Measurements from ENCODE around the gene RETSAT.
"Not testable (repeated sequence)": the region's sequence is repeated elsewhere in the genome, so short reads cannot be mapped to it uniquely, and the experiment has no call there.

Gene RETSAT

DNA sequence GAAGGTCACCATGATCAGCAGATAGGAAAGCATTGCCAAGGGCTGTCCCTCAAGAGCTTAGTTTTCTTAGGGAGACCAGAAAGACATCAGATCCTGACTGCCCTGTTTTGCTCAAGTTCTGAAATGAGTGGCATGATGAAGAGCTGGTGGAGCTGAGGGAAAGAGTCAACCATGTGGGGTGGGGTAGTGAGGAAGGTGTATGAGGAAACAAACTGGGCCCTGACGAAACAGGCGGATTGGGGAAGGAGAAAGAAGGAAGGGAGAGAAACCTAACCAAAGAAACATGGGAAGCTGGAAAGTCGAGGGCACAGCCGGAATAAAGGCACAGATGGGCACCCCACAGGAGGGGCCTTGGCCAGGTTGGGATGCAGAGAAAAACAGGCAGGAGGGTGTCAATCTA lies 34.5 kb downstream of the RETSAT start:
- TF ChIP-seq, protein P1, sequence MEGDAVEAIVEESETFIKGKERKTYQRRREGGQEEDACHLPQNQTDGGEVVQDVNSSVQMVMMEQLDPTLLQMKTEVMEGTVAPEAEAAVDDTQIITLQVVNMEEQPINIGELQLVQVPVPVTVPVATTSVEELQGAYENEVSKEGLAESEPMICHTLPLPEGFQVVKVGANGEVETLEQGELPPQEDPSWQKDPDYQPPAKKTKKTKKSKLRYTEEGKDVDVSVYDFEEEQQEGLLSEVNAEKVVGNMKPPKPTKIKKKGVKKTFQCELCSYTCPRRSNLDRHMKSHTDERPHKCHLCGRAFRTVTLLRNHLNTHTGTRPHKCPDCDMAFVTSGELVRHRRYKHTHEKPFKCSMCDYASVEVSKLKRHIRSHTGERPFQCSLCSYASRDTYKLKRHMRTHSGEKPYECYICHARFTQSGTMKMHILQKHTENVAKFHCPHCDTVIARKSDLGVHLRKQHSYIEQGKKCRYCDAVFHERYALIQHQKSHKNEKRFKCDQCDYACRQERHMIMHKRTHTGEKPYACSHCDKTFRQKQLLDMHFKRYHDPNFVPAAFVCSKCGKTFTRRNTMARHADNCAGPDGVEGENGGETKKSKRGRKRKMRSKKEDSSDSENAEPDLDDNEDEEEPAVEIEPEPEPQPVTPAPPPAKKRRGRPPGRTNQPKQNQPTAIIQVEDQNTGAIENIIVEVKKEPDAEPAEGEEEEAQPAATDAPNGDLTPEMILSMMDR (conservative IDR thresholded peaks at IDR 0.05): no peak
- TF ChIP-seq ZFX (IDR thresholded peaks at IDR 0.05): no peak
- H3K27ac ChIP-seq: no peak overlapping the region

DNA sequence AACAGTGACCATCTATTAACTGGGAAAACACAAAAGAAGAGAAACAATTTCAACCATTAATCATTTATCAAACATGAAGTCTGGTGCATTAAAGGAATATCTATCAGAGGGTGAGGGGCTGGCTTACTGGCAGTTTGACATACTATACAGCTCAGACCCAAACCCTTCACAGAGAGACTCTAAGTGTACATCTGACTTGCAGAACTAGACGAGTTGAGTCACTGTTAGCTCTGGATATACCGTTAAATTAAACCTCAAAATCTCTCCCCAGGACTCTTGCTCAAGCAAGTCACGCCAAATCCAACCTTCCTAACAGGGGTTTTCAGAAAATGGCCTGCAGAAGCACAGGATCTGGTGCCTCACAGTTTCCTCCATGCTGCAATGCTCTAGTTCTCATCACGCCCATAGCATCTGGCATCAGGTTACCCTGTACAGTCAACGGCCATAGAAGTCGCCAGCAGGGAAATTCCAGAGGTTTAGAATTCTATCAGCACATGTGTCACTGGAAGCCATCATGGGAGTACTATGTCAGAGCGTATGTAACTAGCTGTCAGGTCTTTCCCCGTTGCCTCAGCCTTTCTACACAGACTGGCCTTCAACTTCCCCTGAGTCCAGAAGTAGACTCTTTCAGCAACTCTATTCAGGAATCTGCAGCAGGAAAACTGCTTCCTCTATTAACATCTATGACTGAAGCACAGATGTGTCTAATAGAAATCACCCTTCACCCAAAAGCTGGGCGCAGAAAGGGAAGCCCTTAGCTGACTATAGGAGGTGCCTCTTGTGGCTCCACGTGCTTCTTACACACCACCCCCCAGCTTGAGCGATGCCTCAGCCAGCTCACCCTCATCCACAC lies 35.9 kb downstream of the RETSAT start:
- H3K27ac ChIP-seq: no peak overlapping the region
- no peak for TF ChIP-seq ZFX (IDR thresholded peaks at IDR 0.05)
- TF ChIP-seq, protein P1 (conservative IDR thresholded peaks at IDR 0.05): no peak

DNA sequence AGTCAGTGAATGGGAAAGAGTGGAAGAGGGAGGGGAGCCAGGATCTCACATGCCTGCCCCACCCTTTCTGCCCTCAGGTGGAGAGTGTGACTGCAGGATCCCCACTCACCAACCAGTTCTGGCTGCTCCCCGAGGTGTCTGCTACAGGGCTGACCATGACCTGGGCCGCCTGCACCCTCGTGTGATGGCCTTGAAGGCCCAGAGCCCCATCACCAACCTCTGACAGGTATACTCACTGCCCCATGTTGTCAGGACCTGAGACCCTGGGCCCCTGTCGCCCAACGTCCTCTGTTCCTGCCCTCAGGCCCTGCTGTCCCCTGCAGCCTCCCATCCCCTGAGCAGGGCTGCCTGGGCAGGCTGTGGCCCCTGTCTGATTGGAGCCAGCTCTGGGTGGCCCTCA lies 38.4 kb downstream of the RETSAT start:
- not testable (repeated sequence) for H3K27ac ChIP-seq

DNA sequence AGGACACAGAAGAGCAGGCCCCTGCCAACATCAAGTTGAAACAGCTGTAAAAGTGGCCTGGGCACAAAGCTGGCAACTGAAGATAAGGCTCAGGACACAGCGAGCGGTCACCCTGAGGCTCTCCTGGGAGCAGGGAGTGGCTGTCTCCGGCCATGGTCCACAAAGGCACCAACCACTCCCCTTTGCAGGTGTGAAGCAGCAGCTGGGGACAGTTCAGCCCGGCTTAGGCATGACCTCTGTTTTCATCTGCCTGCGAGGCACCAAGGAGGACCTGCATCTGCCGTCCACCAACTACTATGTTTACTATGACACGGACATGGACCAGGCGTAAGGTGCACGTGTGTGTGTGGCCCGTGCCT lies 39.5 kb downstream of the RETSAT start:
- H3K27ac ChIP-seq: no peak overlapping the region
- TF ChIP-seq ZFX (IDR thresholded peaks at IDR 0.05): no peak
- TF ChIP-seq, protein P1 (conservative IDR thresholded peaks at IDR 0.05): no peak

DNA sequence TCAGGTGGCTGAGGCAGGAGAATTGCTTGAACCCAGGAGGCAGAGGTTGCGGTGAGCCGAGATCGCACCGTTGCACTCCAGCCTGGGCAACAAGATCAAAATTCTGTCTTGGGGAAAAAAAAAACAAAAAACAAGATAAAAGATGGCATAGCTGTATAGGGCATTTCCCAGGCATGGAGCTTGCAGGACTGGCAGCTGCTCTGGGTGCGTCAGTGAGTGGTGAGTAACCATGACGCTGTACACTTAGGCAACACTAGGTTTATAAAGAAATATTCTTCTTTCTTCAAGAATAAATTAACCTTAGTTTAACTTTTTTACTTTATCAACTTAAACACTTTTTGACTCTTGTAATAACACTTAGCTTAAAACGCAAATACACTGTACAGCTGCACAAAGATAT lies 41.9 kb downstream of the RETSAT start:
- TF ChIP-seq ZFX (IDR thresholded peaks at IDR 0.05): no peak
- TF ChIP-seq, protein P1 (conservative IDR thresholded peaks at IDR 0.05): no peak
- no peak overlapping the region for H3K27ac ChIP-seq

DNA sequence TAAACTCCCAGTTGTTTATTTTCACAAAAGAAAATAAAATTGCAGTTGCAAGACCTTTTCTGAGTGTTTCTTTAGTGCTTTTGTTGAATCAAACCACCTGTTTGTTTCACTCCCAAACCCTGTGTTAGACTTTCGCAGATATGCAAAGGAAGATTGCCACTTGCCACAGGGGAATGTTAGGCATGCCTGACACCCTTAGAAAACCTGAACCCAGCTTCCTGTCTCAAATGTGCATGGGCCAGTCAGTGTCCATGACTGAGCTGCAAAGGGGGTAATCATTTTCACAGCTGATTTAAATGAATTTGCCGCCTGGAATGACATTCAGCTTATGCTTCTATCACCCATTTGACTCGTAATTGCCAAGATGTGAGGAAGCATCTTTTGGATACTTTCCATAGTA lies 44.0 kb downstream of the RETSAT start:
- H3K27ac ChIP-seq: no peak overlapping the region
- TF ChIP-seq ZFX (IDR thresholded peaks at IDR 0.05): no peak
- TF ChIP-seq, protein P1 (conservative IDR thresholded peaks at IDR 0.05): no peak

DNA sequence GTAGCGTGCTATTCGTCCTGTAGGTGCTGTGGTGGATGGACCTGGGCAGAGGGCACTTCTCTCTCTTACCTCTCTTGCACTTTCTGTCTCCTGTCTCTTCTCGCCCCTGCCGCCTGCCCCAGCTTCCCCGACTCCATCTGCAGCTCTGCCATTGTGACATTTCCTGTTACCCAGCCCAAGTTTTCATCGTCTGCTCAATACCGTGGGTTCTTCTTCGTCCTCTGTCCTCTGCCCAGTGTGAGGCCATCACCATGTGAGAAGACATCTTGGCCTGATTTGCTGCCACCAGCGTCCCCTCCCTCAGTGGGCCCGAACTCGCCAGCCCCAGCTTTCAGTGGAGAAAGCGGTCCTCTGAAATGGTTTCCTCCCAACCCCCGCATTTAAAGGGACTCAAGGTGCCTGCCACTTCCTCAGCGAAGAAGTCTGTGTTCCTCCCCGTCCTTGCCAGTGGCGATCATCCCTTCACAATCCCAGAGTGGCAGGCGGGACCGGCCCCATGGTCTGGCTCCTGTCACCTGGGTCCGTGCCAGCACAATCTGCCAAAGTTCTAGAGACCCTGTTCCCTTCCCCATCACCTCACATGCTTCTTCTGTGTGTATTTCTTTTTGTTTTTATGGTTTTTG lies 44.5 kb downstream of the RETSAT start:
- H3K27ac ChIP-seq: no peak overlapping the region

More for the DNA sequence above, 44.5 kb downstream of the RETSAT start:
- TF ChIP-seq, protein P1 (conservative IDR thresholded peaks at IDR 0.05): no peak
- no peak for TF ChIP-seq ZFX (IDR thresholded peaks at IDR 0.05)

Measured in C4-2B (cell line).